WTC11 (cell line): ENCODE measurements around the gene CGB7. TPM values are rescaled to one million over a fixed set of nuclear protein-coding genes. Genes with fewer than 3 reads are reported as not detected.
A peak's percentile ranks its signal among the peaks of the same experiment; 100 is the strongest.

Experiments used
- ATAC-seq: fragments of 200-7000 bp; cut with Tn5 transposase; 2 replicates; pipeline ENCODE4 v1.10.0; 2021; ENCODE audit warnings: mild to moderate bottlenecking, moderate library complexity
- CTCF ChIA-PET: fragments of 300-600 bp; sonication (Branson Sonifier 250); formaldehyde crosslinking; loops from one replicate; lab custom pipeline; 2021; ENCODE audit warnings: antibody characterized with exemption; lab: Charles Lee
- POLR2A ChIA-PET: fragments of 350-600 bp; sonication (Branson Sonifier 250); formaldehyde crosslinking; loops from one replicate; lab custom pipeline; 2021; ENCODE audit warnings: antibody characterized with exemption; lab: Charles Lee
- DNase-seq: peaks from one replicate; pipeline ENCODE4 v3.0.0; 2021; ENCODE audit warnings: low spot score
- H3K27ac Mint-ChIP-seq: 2 replicates; pipeline ENCODE4 v1.8.0; 2021; ENCODE audit warnings: mixed read lengths
- H3K27me3 Mint-ChIP-seq: 2 replicates; pipeline ENCODE4 v1.8.0; 2021; ENCODE audit warnings: low read depth, mild to moderate bottlenecking, moderate library complexity, mixed read lengths
- H3K36me3 Mint-ChIP-seq: 2 replicates; pipeline ENCODE4 v1.8.0; 2021; ENCODE audit warnings: mixed read lengths
- H3K4me1 Mint-ChIP-seq: 2 replicates; pipeline ENCODE4 v1.8.0; 2022; ENCODE audit warnings: mixed read lengths
- H3K4me3 Mint-ChIP-seq: 2 replicates; pipeline ENCODE4 v1.8.0; 2021; ENCODE audit warnings: mild to moderate bottlenecking, moderate library complexity, mixed read lengths
- H3K9me3 Mint-ChIP-seq: 2 replicates; pipeline ENCODE4 v1.8.0; 2021; ENCODE audit warnings: mixed read lengths
- ATF3 ChIP-seq: sonication (generic); formaldehyde crosslinking; conservative IDR thresholded peaks from 2 replicates; pipeline ENCODE4 v1.8.1; 2022; ENCODE audit warnings: mild to moderate bottlenecking, missing genetic modification reagents
- ETV6 ChIP-seq: sonication (generic); formaldehyde crosslinking; IDR thresholded peaks from 2 replicates; pipeline ENCODE4 v1.8.1; 2022; ENCODE audit warnings: mild to moderate bottlenecking, missing genetic modification reagents
- FOXK1 ChIP-seq: sonication (generic); formaldehyde crosslinking; IDR thresholded peaks from 2 replicates; pipeline ENCODE4 v1.8.0; 2022; ENCODE audit warnings: mild to moderate bottlenecking, moderate library complexity, missing genetic modification reagents
- FOXP1 ChIP-seq: sonication (generic); formaldehyde crosslinking; IDR thresholded peaks from 2 replicates; pipeline ENCODE4 v1.8.0; 2022; ENCODE audit warnings: missing genetic modification reagents, mild to moderate bottlenecking, moderate library complexity, borderline replicate concordance
- GTF2I ChIP-seq: fragments of 250-450 bp; sonication (Bioruptor Pico); conservative IDR thresholded peaks from 2 replicates; pipeline ENCODE4 v1.4.0; 2021; ENCODE audit warnings: mild to moderate bottlenecking
- KAT7 ChIP-seq: sonication (generic); formaldehyde crosslinking; IDR thresholded peaks from 2 replicates; pipeline ENCODE4 v1.8.1; 2023; ENCODE audit warnings: missing genetic modification reagents, mild to moderate bottlenecking, borderline replicate concordance
- MYBL2 ChIP-seq: sonication (generic); formaldehyde crosslinking; IDR thresholded peaks from 2 replicates; pipeline ENCODE4 v1.8.1; 2023; ENCODE audit warnings: mild to moderate bottlenecking, moderate library complexity, missing genetic modification reagents
- NFYB ChIP-seq: sonication (generic); formaldehyde crosslinking; conservative IDR thresholded peaks from 2 replicates; pipeline ENCODE4 v1.8.0; 2022; ENCODE audit warnings: low read depth, missing genetic modification reagents
- NR1H2 ChIP-seq: sonication (generic); formaldehyde crosslinking; IDR thresholded peaks from 2 replicates; pipeline ENCODE4 v1.9.0; 2021; ENCODE audit warnings: mild to moderate bottlenecking, moderate library complexity, missing genetic modification reagents
- NR2C2 ChIP-seq: sonication (generic); formaldehyde crosslinking; IDR thresholded peaks from 2 replicates; pipeline ENCODE4 v1.8.0; 2022; ENCODE audit warnings: mild to moderate bottlenecking, missing genetic modification reagents
- NR3C1 ChIP-seq: sonication (generic); formaldehyde crosslinking; conservative IDR thresholded peaks from 2 replicates; pipeline ENCODE4 v1.8.1; 2023; ENCODE audit warnings: low read depth, mild to moderate bottlenecking, missing genetic modification reagents
- RELA ChIP-seq: sonication (generic); formaldehyde crosslinking; IDR thresholded peaks from 2 replicates; pipeline ENCODE4 v1.8.1; 2022; ENCODE audit warnings: missing genetic modification reagents, mild to moderate bottlenecking, borderline replicate concordance
- TEAD1 ChIP-seq: sonication (generic); formaldehyde crosslinking; IDR thresholded peaks from 2 replicates; pipeline ENCODE4 v1.8.0; 2022; ENCODE audit warnings: mild to moderate bottlenecking, missing genetic modification reagents
- TEAD4 ChIP-seq: sonication (generic); formaldehyde crosslinking; IDR thresholded peaks from 2 replicates; pipeline ENCODE4 v1.8.0; 2022; ENCODE audit warnings: mild to moderate bottlenecking, missing genetic modification reagents
- ZNF121 ChIP-seq: sonication (generic); formaldehyde crosslinking; IDR thresholded peaks from 2 replicates; pipeline ENCODE4 v1.8.0; 2023; ENCODE audit warnings: missing genetic modification reagents
- ZNF396 ChIP-seq: fragments of 250-450 bp; sonication (Bioruptor Pico); IDR thresholded peaks from 2 replicates; pipeline ENCODE4 v1.8.0; 2021; ENCODE audit warnings: mild to moderate bottlenecking, moderate library complexity, borderline replicate concordance
- ZNF423 ChIP-seq: fragments of 250-450 bp; sonication (Bioruptor Pico); IDR thresholded peaks from 2 replicates; pipeline ENCODE4 v2.1.2; 2022; ENCODE audit warnings: mild to moderate bottlenecking, moderate library complexity
- ZNF425 ChIP-seq: fragments of 250-450 bp; sonication (Bioruptor Pico); conservative IDR thresholded peaks from 2 replicates; pipeline ENCODE4 v1.9.0; 2021; ENCODE audit warnings: mild to moderate bottlenecking
- total RNA-seq: library from RNA; stranded (reverse); gene quantifications from 3 replicates; pipeline ENCODE4 v1.2.3, GENCODE V29; 2021
- TF ChIP-seq, protein P1 (sequence below): fragments of 250-450 bp; sonication (Bioruptor Pico); IDR thresholded peaks from 2 replicates; pipeline ENCODE4 v1.8.0; 2021; ENCODE audit warnings: mild to moderate bottlenecking
- TF ChIP-seq, protein P2 (sequence below): fragments of 200-600 bp; IDR thresholded peaks from 2 replicates; pipeline ENCODE4 v1.8.0; 2022; ENCODE audit warnings: antibody characterized with exemption
- TF ChIP-seq, protein P3 (sequence below): sonication (generic); formaldehyde crosslinking; conservative IDR thresholded peaks from 2 replicates; pipeline ENCODE4 v1.8.1; 2023; ENCODE audit warnings: mild to moderate bottlenecking, low read depth, missing genetic modification reagents, moderate library complexity
- TF ChIP-seq, protein P4 (sequence below): sonication (generic); formaldehyde crosslinking; IDR thresholded peaks from 2 replicates; pipeline ENCODE4 v1.8.1; 2023; ENCODE audit warnings: mild to moderate bottlenecking, missing genetic modification reagents, moderate library complexity

CGB7 gene
- total RNA-seq, 1 experiment from 2014 or later: 1.6 TPM

GRCh38 chr19:49091391-49092038, 34.0 kb upstream of the CGB7 start (continued):
- TF ChIP-seq, protein P1, sequence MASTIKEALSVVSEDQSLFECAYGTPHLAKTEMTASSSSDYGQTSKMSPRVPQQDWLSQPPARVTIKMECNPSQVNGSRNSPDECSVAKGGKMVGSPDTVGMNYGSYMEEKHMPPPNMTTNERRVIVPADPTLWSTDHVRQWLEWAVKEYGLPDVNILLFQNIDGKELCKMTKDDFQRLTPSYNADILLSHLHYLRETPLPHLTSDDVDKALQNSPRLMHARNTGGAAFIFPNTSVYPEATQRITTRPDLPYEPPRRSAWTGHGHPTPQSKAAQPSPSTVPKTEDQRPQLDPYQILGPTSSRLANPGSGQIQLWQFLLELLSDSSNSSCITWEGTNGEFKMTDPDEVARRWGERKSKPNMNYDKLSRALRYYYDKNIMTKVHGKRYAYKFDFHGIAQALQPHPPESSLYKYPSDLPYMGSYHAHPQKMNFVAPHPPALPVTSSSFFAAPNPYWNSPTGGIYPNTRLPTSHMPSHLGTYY (CRISPR knock-in tag): no peak
- TF ChIP-seq ZNF425 (CRISPR knock-in tag) (no peak), GTF2I (no peak), ATF3 (CRISPR knock-in tag) (no peak), NFYB (CRISPR knock-in tag) (no peak), NR1H2 (CRISPR knock-in tag) (no peak), ETV6 (CRISPR knock-in tag) (no peak)
- TF ChIP-seq, protein P2, sequence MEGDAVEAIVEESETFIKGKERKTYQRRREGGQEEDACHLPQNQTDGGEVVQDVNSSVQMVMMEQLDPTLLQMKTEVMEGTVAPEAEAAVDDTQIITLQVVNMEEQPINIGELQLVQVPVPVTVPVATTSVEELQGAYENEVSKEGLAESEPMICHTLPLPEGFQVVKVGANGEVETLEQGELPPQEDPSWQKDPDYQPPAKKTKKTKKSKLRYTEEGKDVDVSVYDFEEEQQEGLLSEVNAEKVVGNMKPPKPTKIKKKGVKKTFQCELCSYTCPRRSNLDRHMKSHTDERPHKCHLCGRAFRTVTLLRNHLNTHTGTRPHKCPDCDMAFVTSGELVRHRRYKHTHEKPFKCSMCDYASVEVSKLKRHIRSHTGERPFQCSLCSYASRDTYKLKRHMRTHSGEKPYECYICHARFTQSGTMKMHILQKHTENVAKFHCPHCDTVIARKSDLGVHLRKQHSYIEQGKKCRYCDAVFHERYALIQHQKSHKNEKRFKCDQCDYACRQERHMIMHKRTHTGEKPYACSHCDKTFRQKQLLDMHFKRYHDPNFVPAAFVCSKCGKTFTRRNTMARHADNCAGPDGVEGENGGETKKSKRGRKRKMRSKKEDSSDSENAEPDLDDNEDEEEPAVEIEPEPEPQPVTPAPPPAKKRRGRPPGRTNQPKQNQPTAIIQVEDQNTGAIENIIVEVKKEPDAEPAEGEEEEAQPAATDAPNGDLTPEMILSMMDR: no peak
- TF ChIP-seq, all 79 proteins: peak for 0

GRCh38 chr19:49086296-49086695, 28.7 kb upstream of the CGB7 start:
- DNase-seq (no peak), ATAC-seq (no peak)
- Mint-ChIP-seq H3K9me3 (peaks cover 3% of the 10 kb centered on the region; the same call in 1 of the 2 replicates), H3K27ac (peak overlapping the region; percentile 97), H3K4me1 (peaks cover 17% of the 10 kb centered on the region)
- CTCF ChIA-PET: interaction anchor here (2.4 kb wide), 1 partner anchor 11 kb away, joined by 11 read pairs; no protein-coding TSS in a partner anchor
- TF ChIP-seq TEAD4 (CRISPR knock-in tag) (no peak), RELA (CRISPR knock-in tag) (no peak), MYBL2 (CRISPR knock-in tag) (no peak), NR2C2 (CRISPR knock-in tag) (no peak), FOXK1 (CRISPR knock-in tag) (no peak), TEAD1 (CRISPR knock-in tag) (no peak), KAT7 (CRISPR knock-in tag) (no peak), ZNF396 (no peak), ZNF423 (no peak), ZNF121 (CRISPR knock-in tag) (no peak), FOXP1 (CRISPR knock-in tag) (no peak), NR3C1 (CRISPR knock-in tag) (no peak)
- TF ChIP-seq, protein P3, sequence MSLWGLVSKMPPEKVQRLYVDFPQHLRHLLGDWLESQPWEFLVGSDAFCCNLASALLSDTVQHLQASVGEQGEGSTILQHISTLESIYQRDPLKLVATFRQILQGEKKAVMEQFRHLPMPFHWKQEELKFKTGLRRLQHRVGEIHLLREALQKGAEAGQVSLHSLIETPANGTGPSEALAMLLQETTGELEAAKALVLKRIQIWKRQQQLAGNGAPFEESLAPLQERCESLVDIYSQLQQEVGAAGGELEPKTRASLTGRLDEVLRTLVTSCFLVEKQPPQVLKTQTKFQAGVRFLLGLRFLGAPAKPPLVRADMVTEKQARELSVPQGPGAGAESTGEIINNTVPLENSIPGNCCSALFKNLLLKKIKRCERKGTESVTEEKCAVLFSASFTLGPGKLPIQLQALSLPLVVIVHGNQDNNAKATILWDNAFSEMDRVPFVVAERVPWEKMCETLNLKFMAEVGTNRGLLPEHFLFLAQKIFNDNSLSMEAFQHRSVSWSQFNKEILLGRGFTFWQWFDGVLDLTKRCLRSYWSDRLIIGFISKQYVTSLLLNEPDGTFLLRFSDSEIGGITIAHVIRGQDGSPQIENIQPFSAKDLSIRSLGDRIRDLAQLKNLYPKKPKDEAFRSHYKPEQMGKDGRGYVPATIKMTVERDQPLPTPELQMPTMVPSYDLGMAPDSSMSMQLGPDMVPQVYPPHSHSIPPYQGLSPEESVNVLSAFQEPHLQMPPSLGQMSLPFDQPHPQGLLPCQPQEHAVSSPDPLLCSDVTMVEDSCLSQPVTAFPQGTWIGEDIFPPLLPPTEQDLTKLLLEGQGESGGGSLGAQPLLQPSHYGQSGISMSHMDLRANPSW (CRISPR knock-in tag): no peak
- TF ChIP-seq, protein P4, sequence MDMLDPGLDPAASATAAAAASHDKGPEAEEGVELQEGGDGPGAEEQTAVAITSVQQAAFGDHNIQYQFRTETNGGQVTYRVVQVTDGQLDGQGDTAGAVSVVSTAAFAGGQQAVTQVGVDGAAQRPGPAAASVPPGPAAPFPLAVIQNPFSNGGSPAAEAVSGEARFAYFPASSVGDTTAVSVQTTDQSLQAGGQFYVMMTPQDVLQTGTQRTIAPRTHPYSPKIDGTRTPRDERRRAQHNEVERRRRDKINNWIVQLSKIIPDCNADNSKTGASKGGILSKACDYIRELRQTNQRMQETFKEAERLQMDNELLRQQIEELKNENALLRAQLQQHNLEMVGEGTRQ: no peak
- TF ChIP-seq, protein P1 (CRISPR knock-in tag): no peak
- TF ChIP-seq, all 79 proteins: peak for 0
- Mint-ChIP-seq H3K27me3 (peaks cover 10% of the 10 kb centered on the region), H3K4me3 (peak overlapping the region; percentile 96), H3K36me3 (peaks cover 37% of the 10 kb centered on the region)
- POLR2A ChIA-PET: interaction anchor here (0.7 kb wide), 1 partner anchor 10 kb away, joined by 4 read pairs; no protein-coding TSS in a partner anchor
